ENCODE data around the gene GATB.

DNA sequence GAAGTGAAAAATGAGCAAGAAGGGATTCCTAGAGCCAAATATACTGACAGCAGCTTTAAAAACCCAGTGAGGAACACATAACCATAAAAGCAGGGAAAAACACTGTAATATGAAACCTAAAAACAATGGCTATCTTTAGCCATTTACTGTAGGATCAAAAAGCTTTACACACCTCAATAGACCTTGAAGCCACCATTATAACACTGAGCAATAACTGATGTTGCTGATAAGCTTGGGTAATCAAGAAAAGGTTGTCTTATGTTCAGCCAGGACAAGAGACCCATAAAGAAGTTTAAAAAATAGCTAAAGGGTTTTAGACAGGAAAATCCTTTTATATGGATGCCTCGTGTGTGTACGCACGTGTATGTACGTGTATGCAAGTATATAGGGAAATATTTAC, 16.9 kb downstream of the GATB start:
- TF ChIP-seq EZH2 (IDR thresholded peaks at IDR 0.05; ENCODE audit: low read length, unreplicated experiment) (no peak), EZH2phosphoT487 (IDR thresholded peaks at IDR 0.05; ENCODE audit: borderline replicate concordance, low read length) (no peak)
- TF ChIP-seq, protein P1, sequence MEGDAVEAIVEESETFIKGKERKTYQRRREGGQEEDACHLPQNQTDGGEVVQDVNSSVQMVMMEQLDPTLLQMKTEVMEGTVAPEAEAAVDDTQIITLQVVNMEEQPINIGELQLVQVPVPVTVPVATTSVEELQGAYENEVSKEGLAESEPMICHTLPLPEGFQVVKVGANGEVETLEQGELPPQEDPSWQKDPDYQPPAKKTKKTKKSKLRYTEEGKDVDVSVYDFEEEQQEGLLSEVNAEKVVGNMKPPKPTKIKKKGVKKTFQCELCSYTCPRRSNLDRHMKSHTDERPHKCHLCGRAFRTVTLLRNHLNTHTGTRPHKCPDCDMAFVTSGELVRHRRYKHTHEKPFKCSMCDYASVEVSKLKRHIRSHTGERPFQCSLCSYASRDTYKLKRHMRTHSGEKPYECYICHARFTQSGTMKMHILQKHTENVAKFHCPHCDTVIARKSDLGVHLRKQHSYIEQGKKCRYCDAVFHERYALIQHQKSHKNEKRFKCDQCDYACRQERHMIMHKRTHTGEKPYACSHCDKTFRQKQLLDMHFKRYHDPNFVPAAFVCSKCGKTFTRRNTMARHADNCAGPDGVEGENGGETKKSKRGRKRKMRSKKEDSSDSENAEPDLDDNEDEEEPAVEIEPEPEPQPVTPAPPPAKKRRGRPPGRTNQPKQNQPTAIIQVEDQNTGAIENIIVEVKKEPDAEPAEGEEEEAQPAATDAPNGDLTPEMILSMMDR (conservative IDR thresholded peaks at IDR 0.05; ENCODE audit: low read depth, low read length), result no peak
